Urinary bladder (tissue), 4 donors: ENCODE data around the gene LAMB1. TPM values are rescaled to one million over a fixed set of nuclear protein-coding genes. Genes with fewer than 3 reads are reported as not detected.

ENCODE experiments used
- DNase-seq: peaks from one replicate; pipeline ENCODE4 v3.0.0-alpha.2; 2015; ENCODE audit errors: extremely low spot score
- H3K27ac ChIP-seq: one replicate; pipeline ENCODE4 v1.5.1; 2013; ENCODE audit warnings: low read depth, mild to moderate bottlenecking, moderate library complexity
- H3K36me3 ChIP-seq: one replicate; pipeline ENCODE4 v1.6.1; 2013; ENCODE audit warnings: mild to moderate bottlenecking, moderate library complexity; ENCODE audit not compliant: insufficient read depth
- H3K4me1 ChIP-seq: one replicate; pipeline ENCODE4 v1.6.1; 2013; ENCODE audit warnings: mild to moderate bottlenecking, moderate library complexity; ENCODE audit not compliant: insufficient read depth
- H3K4me3 ChIP-seq: one replicate; pipeline ENCODE4 v1.5.1; 2013; ENCODE audit warnings: low read depth, low read length
- WGBS: extraction: QIAGEN DNeasy Blood & Tissue Kit; methylation state at CpG from one replicate; pipeline ENCODE4 v1.1.7; 2013; 5-methylcytosine and 5-hydroxymethylcytosine counted together
- polyA plus RNA-seq: library from polyadenylated mRNA; stranded (reverse); fragments of 200-250 nt; gene quantifications from one replicate; pipeline ENCODE4 v1.2.3, GENCODE V29; 2013
- total RNA-seq: library from RNA; depleted of rRNA; stranded (reverse); fragments of >200 nt; gene quantifications from one replicate; pipeline ENCODE4 v1.2.3, GENCODE V29; 2014
- donor health status: healthy with polysubstance abuse.
- donor health status: healthy.

LAMB1 gene
- total and polyA plus RNA-seq, 2 donors: 233 to 323 TPM

- no peak overlapping the region for H3K4me3 ChIP-seq
- WGBS: 71% methylated on average over 7 of the region's 7 CpGs
- H3K4me1 ChIP-seq: no peaks in the 10 kb centered on the region
- no peak overlapping the region for H3K27ac ChIP-seq
- DNase-seq: no peak
- H3K36me3 ChIP-seq: peaks cover 2% of the 10 kb centered on the region
Observed at GRCh38 chr7:107948645-107949442, 54.1 kb downstream of the LAMB1 start.

- H3K27ac ChIP-seq: no peak overlapping the region
- no peak overlapping the region for H3K4me3 ChIP-seq
- WGBS: 86% methylated on average over 6 of the region's 6 CpGs
- no peaks in the 10 kb centered on the region for H3K36me3 ChIP-seq
- no peaks in the 10 kb centered on the region for H3K4me1 ChIP-seq
- DNase-seq: no peak
Observed at GRCh38 chr7:107946881-107947280, 56.1 kb downstream of the LAMB1 start.

GRCh38 chr7:107946451-107946850 is 56.5 kb downstream of the LAMB1 start:
- H3K27ac ChIP-seq: no peak overlapping the region
- H3K36me3 ChIP-seq: no peaks in the 10 kb centered on the region
- 69% methylated on average over 2 of the region's 2 CpGs for WGBS
- no peaks in the 10 kb centered on the region for H3K4me1 ChIP-seq
- no peak for DNase-seq
- no peak overlapping the region for H3K4me3 ChIP-seq

- no peak for DNase-seq
- H3K27ac ChIP-seq: no peak overlapping the region
- no peaks in the 10 kb centered on the region for H3K36me3 ChIP-seq
Observed at GRCh38 chr7:107945332-107945731, 57.6 kb downstream of the LAMB1 start.

GRCh38 chr7:107944411-107945169 is 58.4 kb downstream of the LAMB1 start:
- H3K36me3 ChIP-seq: no peaks in the 10 kb centered on the region
- H3K4me1 ChIP-seq: no peaks in the 10 kb centered on the region
- no peak overlapping the region for H3K27ac ChIP-seq
- H3K4me3 ChIP-seq: no peak overlapping the region
- 74% methylated on average over 3 of the region's 3 CpGs for WGBS
- no peak for DNase-seq

More at GRCh38 chr7:107945332-107945731, 57.6 kb downstream of the LAMB1 start:
- H3K4me1 ChIP-seq: no peaks in the 10 kb centered on the region
- H3K4me3 ChIP-seq: no peak overlapping the region
- 86% methylated on average over 2 of the region's 2 CpGs for WGBS

GRCh38 chr7:107943018-107943417 is 59.9 kb downstream of the LAMB1 start:
- no peak for DNase-seq
- 92% methylated on average over 4 of the region's 4 CpGs for WGBS
- H3K4me1 ChIP-seq: no peaks in the 10 kb centered on the region
- no peak overlapping the region for H3K27ac ChIP-seq
- H3K36me3 ChIP-seq: no peaks in the 10 kb centered on the region
- H3K4me3 ChIP-seq: no peak overlapping the region

GRCh38 chr7:107940951-107941350 is 62.0 kb downstream of the LAMB1 start:
- Histone ChIP-seq H3K4me3 (no peak overlapping the region), H3K27ac (no peak overlapping the region), H3K4me1 (no peaks in the 10 kb centered on the region), H3K36me3 (no peaks in the 10 kb centered on the region)
- 90% methylated on average over 4 of the region's 4 CpGs for WGBS
- DNase-seq: no peak

GRCh38 chr7:107939573-107940489 is 63.1 kb downstream of the LAMB1 start:
- Histone ChIP-seq H3K4me3 (no peak overlapping the region), H3K36me3 (no peaks in the 10 kb centered on the region), H3K27ac (no peak overlapping the region), H3K4me1 (no peaks in the 10 kb centered on the region)
- 56% methylated on average over 16 of the region's 16 CpGs for WGBS
- no peak for DNase-seq

GRCh38 chr7:107938456-107939250 is 64.3 kb downstream of the LAMB1 start:
- Histone ChIP-seq H3K27ac (peak overlapping the region; percentile 35), H3K36me3 (no peaks in the 10 kb centered on the region), H3K4me1 (no peaks in the 10 kb centered on the region), H3K4me3 (no peak overlapping the region)
- DNase-seq: no peak
- WGBS: 24% methylated on average over 6 of the region's 6 CpGs

GRCh38 chr7:107937531-107937930 is 65.4 kb downstream of the LAMB1 start:
- no peaks in the 10 kb centered on the region for H3K4me1 ChIP-seq
- H3K36me3 ChIP-seq: peaks cover 2% of the 10 kb centered on the region
- no peak for DNase-seq
- H3K27ac ChIP-seq: no peak overlapping the region
- 77% methylated on average over 1 of the region's 1 CpG for WGBS
- no peak overlapping the region for H3K4me3 ChIP-seq

GRCh38 chr7:107936312-107936711 is 66.6 kb downstream of the LAMB1 start:
- 97% methylated on average over 2 of the region's 2 CpGs for WGBS
- no peak for DNase-seq
- H3K36me3 ChIP-seq: peaks cover 2% of the 10 kb centered on the region
- no peak overlapping the region for H3K27ac ChIP-seq
- no peaks in the 10 kb centered on the region for H3K4me1 ChIP-seq
- no peak overlapping the region for H3K4me3 ChIP-seq

GRCh38 chr7:107934991-107935770 is 67.8 kb downstream of the LAMB1 start:
- Histone ChIP-seq H3K36me3 (peaks cover 5% of the 10 kb centered on the region), H3K4me1 (no peaks in the 10 kb centered on the region), H3K4me3 (no peak overlapping the region), H3K27ac (no peak overlapping the region)
- 94% methylated on average over 8 of the region's 8 CpGs for WGBS
- no peak for DNase-seq
